GM12874 (cell line): ENCODE results near the gene USP12.

Experiments
- TF ChIP-seq, protein P1 (sequence below): IDR thresholded peaks from 2 replicates; pipeline ENCODE4 v1.5.1; 2011; ENCODE audit warnings: low read depth, mild to moderate bottlenecking, control low read depth, low read length, moderate library complexity; ENCODE audit not compliant: insufficient read depth

The USP12 gene, protein sequence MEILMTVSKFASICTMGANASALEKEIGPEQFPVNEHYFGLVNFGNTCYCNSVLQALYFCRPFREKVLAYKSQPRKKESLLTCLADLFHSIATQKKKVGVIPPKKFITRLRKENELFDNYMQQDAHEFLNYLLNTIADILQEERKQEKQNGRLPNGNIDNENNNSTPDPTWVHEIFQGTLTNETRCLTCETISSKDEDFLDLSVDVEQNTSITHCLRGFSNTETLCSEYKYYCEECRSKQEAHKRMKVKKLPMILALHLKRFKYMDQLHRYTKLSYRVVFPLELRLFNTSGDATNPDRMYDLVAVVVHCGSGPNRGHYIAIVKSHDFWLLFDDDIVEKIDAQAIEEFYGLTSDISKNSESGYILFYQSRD

DNA sequence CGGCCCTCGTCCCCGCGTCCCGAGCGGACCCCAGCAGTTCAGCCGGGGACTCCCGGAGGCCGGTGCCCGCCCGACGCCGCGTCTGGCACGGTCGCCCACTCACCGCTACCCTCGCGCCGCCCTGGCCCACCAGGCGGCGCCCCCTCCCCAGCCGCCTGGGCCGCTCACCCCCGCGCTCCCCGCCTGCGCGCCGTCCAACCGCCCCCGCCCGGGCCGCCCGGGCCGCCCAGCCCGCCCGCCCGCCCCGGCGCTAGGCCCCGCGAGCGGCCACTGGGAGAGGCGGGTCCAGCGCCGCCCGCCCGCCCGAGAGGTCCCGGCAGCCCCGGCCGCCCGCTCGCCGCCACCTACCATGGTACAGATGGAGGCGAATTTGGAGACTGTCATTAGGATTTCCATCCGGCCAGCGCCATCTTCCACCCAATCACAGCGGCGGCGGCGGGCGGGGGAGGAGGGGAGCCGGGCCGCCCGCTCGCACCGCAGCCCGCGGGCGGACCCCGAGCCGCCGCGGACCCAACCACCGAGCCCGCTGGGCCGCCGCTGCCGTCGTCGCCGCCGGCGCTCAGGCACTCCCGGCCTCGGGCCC, at the start of gene USP12:
USP12 (minus strand) TSS at position 568 of the 583 bp plus-strand sequence; CDS start at position 396, 172 bp downstream.
- TF ChIP-seq, protein P1, sequence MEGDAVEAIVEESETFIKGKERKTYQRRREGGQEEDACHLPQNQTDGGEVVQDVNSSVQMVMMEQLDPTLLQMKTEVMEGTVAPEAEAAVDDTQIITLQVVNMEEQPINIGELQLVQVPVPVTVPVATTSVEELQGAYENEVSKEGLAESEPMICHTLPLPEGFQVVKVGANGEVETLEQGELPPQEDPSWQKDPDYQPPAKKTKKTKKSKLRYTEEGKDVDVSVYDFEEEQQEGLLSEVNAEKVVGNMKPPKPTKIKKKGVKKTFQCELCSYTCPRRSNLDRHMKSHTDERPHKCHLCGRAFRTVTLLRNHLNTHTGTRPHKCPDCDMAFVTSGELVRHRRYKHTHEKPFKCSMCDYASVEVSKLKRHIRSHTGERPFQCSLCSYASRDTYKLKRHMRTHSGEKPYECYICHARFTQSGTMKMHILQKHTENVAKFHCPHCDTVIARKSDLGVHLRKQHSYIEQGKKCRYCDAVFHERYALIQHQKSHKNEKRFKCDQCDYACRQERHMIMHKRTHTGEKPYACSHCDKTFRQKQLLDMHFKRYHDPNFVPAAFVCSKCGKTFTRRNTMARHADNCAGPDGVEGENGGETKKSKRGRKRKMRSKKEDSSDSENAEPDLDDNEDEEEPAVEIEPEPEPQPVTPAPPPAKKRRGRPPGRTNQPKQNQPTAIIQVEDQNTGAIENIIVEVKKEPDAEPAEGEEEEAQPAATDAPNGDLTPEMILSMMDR, result peak; percentile 47

DNA sequence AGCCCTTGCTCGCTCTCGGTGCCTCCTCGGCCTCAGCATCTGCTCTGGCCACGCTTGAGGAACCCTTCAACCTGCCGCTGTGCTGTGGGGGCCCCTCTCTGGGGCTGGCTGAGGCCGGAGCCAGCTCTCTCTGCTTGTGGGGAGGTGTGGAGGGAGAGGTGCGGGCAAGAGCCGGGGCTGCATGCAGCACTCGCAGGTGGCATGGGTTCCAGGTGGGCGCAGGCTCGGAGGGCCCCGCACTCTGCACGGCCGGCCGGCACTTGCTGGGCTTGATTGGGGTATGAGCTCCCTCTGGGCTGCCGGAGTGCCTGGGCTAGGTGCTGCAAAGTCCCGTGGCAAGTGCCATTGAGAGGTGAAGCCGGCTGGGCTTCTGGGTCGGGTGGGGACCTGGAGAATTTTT, 48.0 kb upstream of the USP12 start:
- TF ChIP-seq, protein P1, result no peak

DNA sequence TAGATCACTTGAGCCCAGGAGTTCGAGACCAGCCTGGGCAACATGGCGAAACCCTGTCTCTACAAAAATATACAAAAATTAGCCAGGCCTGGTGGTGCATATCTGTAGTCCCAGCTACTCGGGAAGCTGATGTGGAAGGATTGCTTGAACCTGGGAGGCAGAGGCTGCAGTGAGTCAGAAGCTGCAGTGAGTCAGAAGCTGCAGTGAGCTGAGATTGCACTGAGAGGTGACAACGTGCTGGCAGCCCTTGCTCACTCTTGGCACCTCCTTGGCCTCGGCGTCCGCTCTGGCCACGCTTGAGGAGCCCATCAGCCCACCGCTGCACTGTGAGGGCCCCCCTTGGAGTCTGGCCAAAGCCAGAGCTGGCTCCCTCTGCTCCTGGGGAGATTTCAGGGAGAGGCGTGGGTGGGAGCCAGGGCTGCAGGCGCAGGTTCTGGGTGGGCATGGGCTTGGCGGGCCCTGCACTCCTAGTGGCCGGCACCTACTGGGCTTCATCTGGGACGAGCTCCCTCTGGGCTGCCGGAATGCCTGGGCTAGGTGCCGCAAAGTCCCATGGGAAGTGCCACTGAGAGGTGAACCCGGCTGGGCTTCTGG, 40.3 kb upstream of the USP12 start:
- TF ChIP-seq, protein P1, result no peak

DNA sequence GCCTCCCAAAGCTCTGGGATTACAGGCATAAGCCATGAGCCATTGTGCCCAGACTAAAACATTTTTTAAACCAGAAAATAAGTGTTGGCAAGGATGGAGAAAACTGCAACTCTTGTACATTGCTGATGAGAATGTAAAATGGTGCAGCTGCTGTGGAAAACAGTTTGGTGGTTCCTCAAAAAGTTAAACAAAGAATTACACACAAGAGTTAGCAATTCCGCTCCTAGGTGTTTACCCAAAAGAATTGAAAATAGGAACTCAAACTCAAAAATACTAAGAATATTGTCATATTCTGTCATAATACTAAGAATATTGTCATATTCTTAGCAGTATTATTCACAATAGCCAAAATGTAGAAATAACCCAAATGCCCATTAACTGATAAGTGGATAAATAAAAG, 39.7 kb upstream of the USP12 start:
- TF ChIP-seq, protein P1, result no peak

DNA sequence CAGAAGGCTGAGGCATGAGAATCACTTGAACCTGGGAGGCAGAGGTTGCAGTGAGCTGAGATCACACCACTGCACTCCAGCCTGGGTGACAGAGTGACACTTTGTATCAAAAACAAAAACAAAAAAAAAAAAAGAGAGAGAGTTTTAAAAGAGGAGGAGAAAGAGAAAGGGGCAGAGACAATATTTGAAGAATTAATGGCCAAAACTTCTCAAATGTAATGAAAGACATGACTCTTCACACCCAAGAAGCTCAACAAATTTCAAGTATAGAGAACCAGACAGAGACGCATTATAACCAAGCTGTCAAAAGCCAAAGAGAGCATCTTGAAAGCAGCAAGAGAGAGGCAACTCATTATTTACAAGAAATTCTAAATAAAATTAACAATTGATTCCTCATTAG, 36.9 kb upstream of the USP12 start:
- TF ChIP-seq, protein P1, result no peak

DNA sequence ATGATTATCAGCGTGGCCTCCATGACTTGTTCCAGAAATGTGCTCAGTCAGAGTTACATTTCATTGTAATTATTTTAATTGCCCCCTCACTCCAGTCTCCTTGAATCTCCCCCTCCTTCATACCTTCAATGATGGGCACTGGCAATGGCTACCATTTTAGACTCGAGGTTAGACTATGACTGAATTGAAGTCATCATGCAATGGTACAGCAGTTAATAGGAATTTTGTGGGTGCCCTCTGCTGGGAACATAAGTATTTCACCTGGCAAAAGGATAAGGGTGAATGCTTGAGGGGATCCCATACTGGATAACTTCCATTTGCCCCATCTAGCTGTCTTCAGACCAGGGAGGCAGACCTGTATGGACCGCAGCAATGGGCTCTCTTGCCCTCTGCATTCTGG, 32.2 kb upstream of the USP12 start:
- TF ChIP-seq, protein P1, result no peak

DNA sequence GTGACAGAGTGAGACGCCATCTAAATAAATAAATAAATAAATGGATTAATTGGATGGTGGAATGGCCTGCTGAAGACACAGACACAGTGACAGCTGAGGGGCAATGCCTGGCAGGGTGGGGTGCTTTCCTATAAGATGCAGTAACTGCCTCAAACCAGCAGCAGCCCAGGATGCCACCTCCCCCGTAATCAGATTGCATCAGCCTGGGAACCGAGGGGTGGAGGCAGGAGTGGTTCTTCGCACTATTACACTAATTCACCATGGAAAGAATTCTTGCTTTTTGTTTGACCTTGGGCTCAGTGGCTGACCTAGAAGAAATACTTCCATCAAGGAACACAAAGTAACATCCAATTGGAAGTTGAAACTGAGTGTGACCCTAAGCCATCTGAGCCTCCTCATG, 31.6 kb upstream of the USP12 start:
- TF ChIP-seq, protein P1, result no peak
